ENCODE measurements around the gene PRKACA.

Gene PRKACA

GRCh38 chr19:14116525-14116917 lies 1.0 kb downstream of the PRKACA start:
- no peak for DNase-seq (ENCODE audit: low spot score)

- no peak for DNase-seq (ENCODE audit: low spot score)
Observed at GRCh38 chr19:14115756-14116155, 1.8 kb downstream of the PRKACA start.

GRCh38 chr19:14114854-14115253 lies 2.7 kb downstream of the PRKACA start:
- no peak for DNase-seq (ENCODE audit: low spot score)

GRCh38 chr19:14114439-14114838 lies 3.1 kb downstream of the PRKACA start:
- no peak for DNase-seq (ENCODE audit: low spot score)

DNA sequence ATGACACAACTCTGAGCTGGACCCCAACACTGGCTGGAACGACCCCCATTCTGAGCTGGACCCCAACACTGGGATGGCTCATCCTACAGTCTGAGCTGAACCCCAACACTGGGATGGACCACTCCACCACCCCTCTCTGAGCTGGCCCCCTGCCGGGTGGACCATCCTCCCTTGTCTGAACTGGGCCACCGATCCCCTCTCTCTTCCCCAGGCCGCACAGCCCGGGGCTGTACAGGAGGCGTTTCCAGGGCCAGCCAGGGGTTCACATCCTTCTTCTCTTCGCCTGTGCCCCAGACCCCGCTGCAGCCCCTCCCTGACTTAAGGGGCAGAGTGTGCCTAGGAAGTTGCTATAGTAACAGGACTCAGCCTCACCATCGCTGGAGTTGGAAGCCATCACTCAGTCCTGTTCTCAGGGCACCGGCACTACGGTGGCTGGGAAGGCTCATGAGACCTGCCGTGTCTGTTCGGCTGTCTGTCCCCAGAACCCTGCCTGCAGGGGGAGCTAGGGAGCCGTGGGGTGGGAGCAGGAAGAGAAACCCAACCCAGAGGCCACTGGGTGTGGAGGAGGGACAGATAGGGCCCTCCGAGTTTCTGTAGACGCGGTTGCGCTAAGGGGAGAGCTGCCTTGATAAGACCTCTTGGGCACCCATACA lies 3.7 kb downstream of the PRKACA start:
- DNase-seq (ENCODE audit: low spot score): no peak

DNA sequence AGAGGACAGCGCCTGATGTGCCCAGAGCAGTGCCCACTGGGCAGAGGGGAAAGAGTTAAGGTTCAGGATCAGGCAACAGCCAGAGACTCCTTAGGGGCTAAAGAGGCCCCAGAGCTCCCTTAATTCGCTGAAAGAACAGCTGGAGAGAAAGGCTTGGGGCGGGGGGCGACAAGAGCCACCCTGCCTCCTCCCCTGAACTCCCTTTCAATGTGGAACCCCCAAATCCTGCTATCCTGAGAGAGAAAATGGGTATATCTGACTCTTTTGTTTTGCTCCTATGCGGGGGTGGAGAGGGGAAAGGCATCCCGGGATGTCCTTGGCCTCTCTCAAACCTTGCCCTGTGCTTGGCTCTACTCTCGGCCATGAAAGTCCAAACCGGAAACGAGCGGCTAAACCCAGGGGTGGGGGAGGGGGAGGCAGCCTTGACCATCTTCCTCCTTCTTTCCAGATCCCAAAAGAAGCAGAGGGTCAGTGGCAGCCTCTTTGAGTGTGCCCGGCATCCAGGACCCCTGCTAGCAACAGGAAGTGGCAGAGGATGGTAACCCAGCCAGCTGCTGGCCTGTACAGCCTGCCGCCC lies 4.7 kb downstream of the PRKACA start:
- DNase-seq (ENCODE audit: low spot score): no peak

DNA sequence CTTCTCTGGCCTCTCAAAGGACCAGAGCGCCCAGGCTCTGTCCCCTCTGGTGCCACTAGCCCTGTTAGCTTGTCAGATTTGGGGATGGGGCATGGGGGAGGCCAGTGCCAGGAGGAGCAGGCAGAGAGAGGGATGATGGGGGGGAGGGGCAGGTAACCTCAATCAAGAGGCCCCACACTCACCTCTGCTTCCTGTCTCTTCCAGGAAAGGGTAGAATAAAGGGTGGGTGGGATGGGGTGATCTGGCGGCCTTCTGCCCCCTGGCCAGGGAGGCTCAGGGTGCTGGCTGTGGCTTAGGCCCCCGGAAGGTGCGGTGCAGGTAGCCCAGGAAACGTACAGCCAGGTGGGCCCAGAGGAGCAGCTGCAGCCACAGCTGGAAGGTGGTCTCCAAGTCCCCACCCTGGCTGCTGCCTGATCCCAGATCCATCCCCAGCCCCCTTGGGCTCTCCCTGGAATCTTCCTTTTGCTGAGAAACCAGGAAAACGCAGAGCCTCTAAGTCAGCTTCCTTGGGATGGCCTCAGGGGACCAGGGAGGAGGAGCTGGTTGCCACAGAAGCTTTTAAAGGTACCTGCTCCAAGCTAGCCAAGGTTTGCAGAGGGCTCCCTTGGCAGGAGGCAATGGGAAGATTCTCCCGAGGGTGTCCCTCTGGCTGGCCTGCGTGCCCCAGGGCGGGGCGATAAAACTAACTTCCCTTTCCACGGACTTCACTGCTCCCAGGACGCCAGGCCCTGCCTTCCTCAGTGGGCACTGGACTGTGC lies 5.3 kb downstream of the PRKACA start:
- DNase-seq (ENCODE audit: low spot score): no peak

DNA sequence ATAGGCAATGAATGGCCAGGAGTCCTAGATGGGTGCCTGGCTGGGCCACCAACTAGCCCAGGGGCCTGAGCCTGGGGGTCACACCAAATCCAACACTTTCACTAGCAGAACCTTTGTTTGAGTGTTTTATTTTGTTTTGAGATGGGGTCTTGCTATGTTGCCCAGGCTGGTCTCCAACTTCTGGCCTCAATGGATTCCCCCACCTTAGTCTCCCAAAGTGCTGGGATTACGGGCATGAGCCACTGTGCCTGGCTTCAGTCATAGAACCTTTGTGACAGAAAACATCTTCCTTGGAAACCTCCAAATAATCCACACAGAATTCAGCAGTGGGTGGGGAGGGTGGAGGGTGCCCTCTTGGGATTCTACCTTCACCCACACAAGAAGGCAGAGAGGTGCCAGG lies 6.1 kb downstream of the PRKACA start:
- no peak for DNase-seq (ENCODE audit: low spot score)

DNA sequence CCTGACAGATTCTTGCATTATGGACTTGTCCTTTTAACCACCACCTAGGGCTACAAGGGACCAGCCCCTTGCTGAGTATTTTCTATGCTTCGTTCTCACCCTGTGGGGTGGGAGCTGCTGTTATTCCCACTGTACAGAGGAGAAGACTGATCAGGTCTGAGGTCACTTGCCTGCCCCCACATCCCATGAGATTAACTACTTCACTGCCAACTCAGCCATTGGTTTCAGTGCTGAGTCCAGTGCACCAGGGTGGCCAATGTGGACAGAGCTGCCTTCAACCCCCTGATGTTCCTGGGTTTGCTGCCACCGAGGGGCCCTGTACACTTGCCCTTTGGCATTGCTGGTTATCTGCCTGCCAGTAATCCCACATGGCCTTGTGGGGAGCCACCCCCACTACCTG lies 6.9 kb downstream of the PRKACA start:
- no peak for DNase-seq (ENCODE audit: low spot score)

DNA sequence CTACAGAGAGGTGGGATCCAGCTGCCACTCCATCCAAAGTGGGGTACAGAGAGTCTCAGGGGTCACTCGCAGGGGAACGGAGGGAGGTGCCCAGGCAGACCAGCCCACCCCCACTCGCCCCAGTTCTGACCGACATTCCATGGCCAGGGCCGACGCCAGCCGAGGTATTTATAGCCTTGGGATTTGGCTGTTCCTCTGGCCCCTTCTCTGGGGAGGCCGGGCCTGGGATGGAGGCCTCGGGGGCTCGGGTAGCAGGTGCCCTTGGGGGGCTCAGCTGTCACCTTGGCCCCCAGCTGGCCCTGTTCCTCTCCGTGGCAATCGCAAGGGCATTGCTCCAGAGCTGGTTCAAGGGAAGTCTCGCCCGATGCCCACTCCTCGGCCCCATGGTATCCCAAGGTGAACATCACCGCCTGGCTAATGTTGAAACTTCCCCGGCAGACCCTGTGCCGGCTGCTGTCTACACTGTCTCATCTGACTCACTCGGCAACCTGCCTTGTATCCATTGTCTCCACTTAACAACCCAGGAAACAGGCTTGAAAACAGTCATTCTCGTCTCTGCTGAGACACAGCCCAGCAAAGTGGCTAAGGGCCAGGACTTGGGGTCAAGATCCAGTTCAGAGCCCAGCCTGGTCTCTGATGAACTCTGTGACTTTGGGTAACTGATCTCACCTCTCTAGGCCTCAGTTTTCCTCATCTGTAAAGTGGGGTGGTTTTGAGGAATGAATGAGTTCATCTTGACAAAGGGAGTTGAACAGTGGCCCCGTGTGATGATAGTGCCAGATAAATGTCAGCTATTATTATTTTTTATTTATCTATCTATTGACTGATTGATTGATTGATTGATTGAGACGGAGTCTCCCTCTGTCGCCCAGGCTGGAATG lies 9.7 kb downstream of the PRKACA start:
- no peak for DNase-seq (ENCODE audit: low spot score)

DNA sequence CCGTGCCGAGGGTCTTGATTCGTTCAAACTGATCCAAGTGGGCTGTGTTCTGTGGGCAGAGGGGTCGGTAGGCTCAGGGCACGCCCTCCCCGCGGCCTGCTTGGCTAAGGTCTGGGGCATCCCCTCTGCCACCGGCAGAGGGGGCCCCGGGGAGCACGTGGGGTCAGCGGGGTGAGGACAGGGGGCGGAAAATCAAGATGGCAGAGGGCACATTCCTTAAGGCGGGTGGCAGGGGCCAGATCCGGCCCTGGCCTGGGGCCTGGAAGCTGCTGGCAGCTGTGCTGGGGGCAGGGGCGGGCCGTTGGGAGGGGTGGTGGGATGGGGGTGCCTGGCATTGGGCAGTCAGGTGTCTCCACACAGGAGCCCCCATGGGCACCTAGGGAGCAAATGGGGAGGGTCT lies 10.7 kb downstream of the PRKACA start:
- DNase-seq (ENCODE audit: low spot score): no peak

- DNase-seq (ENCODE audit: low spot score): no peak
Observed at GRCh38 chr19:14105680-14106079, 11.9 kb downstream of the PRKACA start.

DNA sequence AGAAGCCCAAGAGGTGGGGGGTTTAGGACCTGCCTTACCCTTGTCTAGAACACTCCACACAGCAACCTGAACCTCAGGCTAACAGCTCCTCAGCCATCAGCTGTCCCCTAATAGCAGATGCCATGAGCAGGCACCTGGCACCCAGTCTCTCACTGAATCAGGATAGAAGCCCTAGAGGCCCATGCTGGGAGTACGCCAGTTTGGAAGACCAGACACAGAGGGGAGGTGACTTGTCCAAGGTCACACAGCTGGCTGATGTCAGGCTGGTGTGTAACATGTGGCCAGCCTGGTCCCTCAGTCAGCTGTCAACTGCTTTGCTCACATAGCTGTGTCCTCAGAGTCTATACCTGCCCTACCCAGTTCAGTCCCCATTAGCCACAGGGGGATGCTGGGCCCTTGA lies 14.3 kb downstream of the PRKACA start:
- no peak for DNase-seq (ENCODE audit: low spot score)

GRCh38 chr19:14102756-14103155 lies 14.8 kb downstream of the PRKACA start:
- DNase-seq (ENCODE audit: low spot score): no peak

DNA sequence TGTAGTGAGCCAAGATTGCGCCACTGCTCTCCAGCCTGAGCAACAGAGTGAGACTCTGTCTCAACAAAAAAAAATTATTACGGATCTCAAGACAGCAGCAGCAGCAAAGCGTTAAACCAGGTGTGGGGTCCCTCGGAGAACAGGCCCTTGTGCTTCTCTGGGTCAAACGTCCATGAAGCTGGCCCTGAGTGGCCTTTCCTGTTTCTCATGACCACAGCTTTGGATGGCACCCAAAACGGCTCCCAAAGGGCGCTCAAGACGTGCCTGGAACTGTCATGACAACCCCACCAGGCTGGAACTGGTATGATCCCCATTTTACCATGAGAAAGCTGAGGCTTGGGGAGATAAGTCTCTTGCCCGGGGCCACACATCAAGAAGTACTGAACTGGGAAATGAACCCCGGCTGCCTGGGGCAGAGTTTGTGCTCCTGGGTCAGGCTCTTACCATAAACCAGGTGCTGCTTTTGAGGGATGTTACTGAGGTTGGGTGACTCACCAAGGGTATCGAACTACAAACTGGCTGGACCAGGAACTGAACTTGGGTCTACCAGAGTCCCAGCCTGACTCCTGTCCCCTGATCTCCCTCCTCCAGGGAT lies 15.4 kb downstream of the PRKACA start:
- DNase-seq (ENCODE audit: low spot score): no peak

GRCh38 chr19:14101003-14101545 lies 16.5 kb downstream of the PRKACA start:
- DNase-seq (ENCODE audit: low spot score): no peak

DNA sequence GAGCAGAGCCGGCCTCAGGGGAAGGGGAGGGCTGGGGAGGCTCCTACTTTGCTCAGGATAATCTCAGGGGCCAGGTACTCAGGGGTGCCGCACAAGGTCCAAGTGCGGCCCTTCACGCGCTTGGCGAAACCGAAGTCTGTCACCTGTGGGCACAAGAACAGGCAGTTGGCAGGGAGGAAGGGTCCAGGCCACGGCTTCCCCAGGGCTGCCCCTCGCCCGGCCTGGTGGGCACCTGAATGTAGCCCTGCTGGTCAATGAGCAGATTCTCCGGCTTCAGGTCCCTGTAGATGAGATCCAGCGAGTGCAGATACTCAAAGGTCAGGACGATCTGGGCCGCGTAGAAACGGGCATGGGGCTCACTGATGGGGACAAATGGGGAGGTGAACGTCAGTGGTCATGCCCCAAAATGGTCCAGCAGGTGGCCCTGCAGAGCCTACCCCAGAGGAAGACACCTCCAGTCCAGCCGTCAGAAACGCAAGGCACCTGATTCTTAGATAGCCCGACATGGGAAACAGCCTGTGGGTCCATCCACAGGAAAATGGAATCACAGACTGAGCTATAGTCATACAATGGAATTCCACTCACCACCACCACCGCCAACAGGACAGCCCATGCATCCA lies 19.9 kb downstream of the PRKACA start:
- DNase-seq (ENCODE audit: low spot score): no peak

DNA sequence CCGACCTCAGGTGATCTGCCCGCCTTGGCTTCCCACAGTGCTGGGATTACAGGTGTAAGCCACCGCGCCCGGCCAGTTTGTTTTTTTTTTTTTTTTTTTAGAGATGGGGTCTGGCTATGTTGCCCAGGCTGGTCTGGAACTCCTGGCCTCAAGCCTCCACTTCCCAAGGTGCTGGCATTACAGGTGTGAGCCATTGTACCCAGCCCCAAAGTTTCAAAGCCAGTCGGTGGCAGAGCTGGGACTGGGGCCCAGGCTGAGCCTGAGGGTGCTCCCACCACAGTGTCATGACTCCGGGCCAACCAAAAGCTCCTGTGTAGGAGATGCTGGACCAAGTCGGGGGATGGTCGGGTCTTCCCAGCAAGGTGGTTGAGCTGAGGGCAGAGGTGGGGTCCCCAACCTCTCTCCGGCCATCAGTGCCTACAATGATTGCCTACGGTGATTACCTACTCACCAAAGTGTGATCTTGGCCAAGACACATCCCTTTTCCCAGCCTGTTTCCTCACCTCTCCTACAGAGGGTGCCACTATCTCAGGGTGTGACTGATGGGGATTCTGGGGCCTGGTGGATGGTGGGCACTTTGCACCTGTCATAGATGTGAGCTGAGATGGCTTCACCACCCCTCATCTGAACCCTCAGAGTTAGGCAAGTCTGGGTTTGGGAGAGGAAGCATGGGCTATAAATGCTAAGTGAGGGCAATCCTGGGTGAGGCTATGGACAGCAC lies 21.1 kb downstream of the PRKACA start:
- DNase-seq (ENCODE audit: low spot score): no peak

DNA sequence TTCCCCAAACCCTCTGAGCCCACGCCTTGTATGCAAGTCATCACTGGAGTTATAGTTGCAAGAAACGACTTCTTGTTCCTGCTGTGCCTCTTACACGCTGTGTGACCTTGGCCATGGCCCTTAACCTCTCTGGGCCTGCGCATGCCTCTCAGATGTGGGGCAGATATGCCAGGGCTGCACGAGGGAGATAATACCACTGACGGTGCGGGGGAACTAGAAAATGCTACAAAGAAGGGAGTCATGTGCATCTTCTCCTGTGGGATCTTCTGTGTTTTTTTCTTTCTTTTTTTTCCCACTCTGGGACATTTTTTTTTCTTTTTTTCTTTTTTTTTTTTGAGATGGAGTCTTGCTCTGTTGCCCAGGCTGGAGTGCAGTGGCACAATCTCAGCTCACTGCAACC lies 22.7 kb downstream of the PRKACA start:
- DNase-seq (ENCODE audit: low spot score): no peak

GRCh38 chr19:14093117-14093823 lies 24.3 kb downstream of the PRKACA start:
- DNase-seq (ENCODE audit: low spot score): no peak
